IgD-negative memory B cell (primary cell): ENCODE measurements around the gene GPR137C. TPM values are rescaled to one million over a fixed set of nuclear protein-coding genes. Genes with fewer than 3 reads are reported as not detected.

Experiments
- H3K27ac Mint-ChIP-seq, 3 donors: one replicate each; pipeline ENCODE4 v1.8.0; 2020 to 2022; ENCODE audit warnings: mild to moderate bottlenecking in 3 of 3, mixed read lengths in 3 of 3, moderate library complexity in 1 of 3
- H3K27me3 Mint-ChIP-seq: one replicate; pipeline ENCODE4 v1.8.0; 2021; ENCODE audit warnings: mixed read lengths
- H3K36me3 Mint-ChIP-seq: one replicate; pipeline ENCODE4 v1.8.0; 2020; ENCODE audit warnings: mild to moderate bottlenecking, mixed read lengths
- H3K4me1 Mint-ChIP-seq, 3 donors: one replicate each; pipeline ENCODE4 v1.8.0; 2020 to 2022; ENCODE audit warnings: mixed read lengths in 3 of 3, mild to moderate bottlenecking in 1 of 3
- H3K4me3 Mint-ChIP-seq, 4 donors: one replicate each; pipeline ENCODE4 v1.8.0; 2020 to 2022; ENCODE audit warnings: mild to moderate bottlenecking in 4 of 4, mixed read lengths in 4 of 4, moderate library complexity in 3 of 4
- H3K9me3 Mint-ChIP-seq, 3 donors: one replicate each; pipeline ENCODE4 v1.8.0; 2020 to 2021; ENCODE audit warnings: mixed read lengths in 3 of 3, mild to moderate bottlenecking in 1 of 3
- polyA plus RNA-seq: library from polyadenylated mRNA; unstranded; fragments of 300-500 nt; fragmentation: Illumina TruSeq; gene quantifications from one replicate; pipeline ENCODE4 v1.2.3, GENCODE V29; 2021

GPR137C gene
- polyA plus RNA-seq, 1 donor from 2014 or later, result not detected

DNA sequence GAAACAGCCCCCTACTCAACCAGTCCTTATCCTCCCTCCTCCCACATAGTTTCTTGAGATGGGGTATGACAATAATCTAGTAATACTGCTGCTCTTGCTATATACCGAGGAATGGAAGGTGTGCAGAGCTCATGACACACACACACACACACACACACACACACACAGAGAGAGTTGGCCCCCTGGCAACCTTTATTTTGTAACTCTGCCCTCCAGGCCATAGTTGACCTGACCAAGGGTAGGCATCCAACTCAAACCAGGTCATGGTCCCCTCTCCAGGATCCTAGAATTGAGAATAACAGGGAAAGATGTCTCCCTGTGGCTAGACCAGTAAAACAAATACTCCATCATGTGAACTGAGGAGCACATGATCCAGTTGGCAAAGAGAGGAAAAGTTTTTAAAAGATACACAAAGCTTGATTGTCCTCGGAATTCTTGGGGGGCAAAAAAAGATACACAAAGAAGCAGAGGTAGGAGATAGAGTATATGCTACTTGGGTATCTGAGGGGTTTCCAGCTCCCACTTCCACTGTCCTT, 131.4 kb downstream of the GPR137C start:
- Mint-ChIP-seq H3K4me1 (peaks cover 12 to 38% (median 27%) of the 10 kb centered on the region in 3 donors), H3K27me3 (no peaks in the 10 kb centered on the region), H3K27ac (peak overlapping the region in 1 of 3 donors; percentile 40), H3K4me3 (no peak overlapping the region), H3K36me3 (peaks cover 1% of the 10 kb centered on the region), H3K9me3 (no peaks in the 10 kb centered on the region)

DNA sequence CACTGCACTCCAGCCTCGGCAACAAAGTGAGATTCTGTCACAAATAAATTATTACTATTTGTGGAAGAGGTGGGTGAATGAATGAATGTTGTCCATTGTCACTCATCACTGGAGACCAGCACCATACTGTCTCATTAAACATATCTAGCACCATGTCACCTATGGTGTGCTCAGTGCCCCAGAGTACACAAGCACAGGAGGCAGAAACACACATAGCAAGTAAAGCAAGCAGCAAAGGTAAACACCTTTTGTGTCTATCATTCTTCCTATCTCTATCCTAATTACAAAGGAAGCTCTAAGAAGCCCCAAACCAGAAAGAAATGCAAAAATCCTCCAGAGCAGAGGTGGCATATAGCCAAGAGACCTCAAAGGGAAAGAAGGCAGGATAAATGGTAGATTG, 133.5 kb downstream of the GPR137C start:
- H3K4me3 Mint-ChIP-seq, result peak overlapping the region in 1 of 4 donors; percentile 69
- H3K9me3 Mint-ChIP-seq, result no peaks in the 10 kb centered on the region
- H3K27ac Mint-ChIP-seq, result no peak overlapping the region
- H3K36me3 Mint-ChIP-seq, result peaks cover 2% of the 10 kb centered on the region
- H3K4me1 Mint-ChIP-seq, result peaks cover 16 to 48% (median 34%) of the 10 kb centered on the region in 3 donors
- no peaks in the 10 kb centered on the region for H3K27me3 Mint-ChIP-seq

Other genes with a start within 250 kb of the GPR137C start
- 2.8 TPM for gene PTGER2, start 238.5 kb upstream of the GPR137C start, polyA plus RNA-seq
- 0.71 TPM for gene TXNDC16, start 331 bp upstream of the GPR137C start, polyA plus RNA-seq
- 23.6 TPM for gene ERO1A, start 142.7 kb downstream of the GPR137C start, polyA plus RNA-seq
- 56.2 TPM for gene PSMC6, start 154.4 kb downstream of the GPR137C start, polyA plus RNA-seq
- gene STYX, start 177.3 kb downstream of the GPR137C start, polyA plus RNA-seq, result 14.1 TPM
- 12.6 TPM for gene GNPNAT1, start 238.8 kb downstream of the GPR137C start, polyA plus RNA-seq